Osteocyte (in vitro differentiated cells): ENCODE data around the gene ZC3HAV1L. TPM values are rescaled to one million over a fixed set of nuclear protein-coding genes. Genes with fewer than 3 reads are reported as not detected.
"Not testable (repeated sequence)": the region's sequence is repeated elsewhere in the genome, so short reads cannot be mapped to it uniquely, and the experiment has no call there.

Experiments used
- DNase-seq: peaks from one replicate; pipeline ENCODE4 v3.0.0; 2021; ENCODE audit warnings: mixed read lengths; ENCODE audit not compliant: unreplicated experiment; ENCODE audit errors: extremely low spot score
- H3K27ac Mint-ChIP-seq: one replicate; pipeline ENCODE4 v1.8.0; 2021; ENCODE audit warnings: mild to moderate bottlenecking, mixed read lengths; ENCODE audit not compliant: unreplicated experiment
- H3K27me3 Mint-ChIP-seq: one replicate; pipeline ENCODE4 v1.8.0; 2021; ENCODE audit warnings: mixed read lengths; ENCODE audit not compliant: unreplicated experiment
- H3K36me3 Mint-ChIP-seq: one replicate; pipeline ENCODE4 v1.8.0; 2021; ENCODE audit warnings: mixed read lengths; ENCODE audit not compliant: unreplicated experiment
- H3K4me1 Mint-ChIP-seq: one replicate; pipeline ENCODE4 v1.8.0; 2021; ENCODE audit warnings: mixed read lengths; ENCODE audit not compliant: unreplicated experiment
- H3K4me3 Mint-ChIP-seq: one replicate; pipeline ENCODE4 v1.8.0; 2021; ENCODE audit warnings: mild to moderate bottlenecking, moderate library complexity, mixed read lengths; ENCODE audit not compliant: unreplicated experiment
- H3K9me3 Mint-ChIP-seq: one replicate; pipeline ENCODE4 v1.8.0; 2021; ENCODE audit warnings: mixed read lengths; ENCODE audit not compliant: unreplicated experiment
- CTCF ChIP-seq: fragments of 200-600 bp; sonication (generic); IDR thresholded peaks from 2 replicates; pipeline ENCODE4 v1.5.0; 2021; ENCODE audit warnings: antibody characterized with exemption, mild to moderate bottlenecking, moderate library complexity
- total RNA-seq: library from RNA; stranded (reverse); gene quantifications from 2 replicates; pipeline ENCODE4 v1.2.1, GENCODE V29; 2021

ZC3HAV1L gene
- total RNA-seq, 1 donor from 2014 or later, result not detected

DNA sequence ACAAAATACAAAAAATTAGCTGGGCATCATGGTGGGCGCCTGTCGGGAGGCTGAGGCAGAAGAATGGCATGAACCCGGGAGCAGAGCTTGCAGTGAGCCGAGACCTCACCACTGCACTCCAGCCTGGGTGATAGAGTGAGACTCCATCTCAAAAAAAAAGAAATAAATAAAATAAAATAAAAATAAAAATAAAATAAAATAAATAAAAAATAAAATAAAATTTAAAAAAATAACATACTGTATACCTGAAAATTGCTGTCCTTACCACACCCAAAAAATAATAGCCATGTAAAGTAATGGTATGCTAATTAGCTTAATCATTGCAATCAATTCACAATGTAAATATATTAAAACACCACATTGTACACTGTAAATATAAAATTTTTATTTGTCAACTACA, 3.4 kb downstream of the ZC3HAV1L start:
- DNase-seq, result no peak
- Mint-ChIP-seq H3K9me3 (no peaks in the 10 kb centered on the region), H3K27me3 (peaks cover under 1% of the 10 kb centered on the region), H3K27ac (no peak overlapping the region), H3K36me3 (no peaks in the 10 kb centered on the region), H3K4me1 (no peaks in the 10 kb centered on the region), H3K4me3 (no peak overlapping the region)
- no peak for TF ChIP-seq CTCF

GRCh38 chr7:139029353-139029752, 6.5 kb downstream of the ZC3HAV1L start:
- Mint-ChIP-seq H3K4me3 (no peak overlapping the region), H3K9me3 (no peaks in the 10 kb centered on the region), H3K4me1 (peaks cover 5% of the 10 kb centered on the region), H3K27me3 (no peaks in the 10 kb centered on the region), H3K27ac (no peak overlapping the region), H3K36me3 (no peaks in the 10 kb centered on the region)
- no peak for TF ChIP-seq CTCF
- no peak for DNase-seq

DNA sequence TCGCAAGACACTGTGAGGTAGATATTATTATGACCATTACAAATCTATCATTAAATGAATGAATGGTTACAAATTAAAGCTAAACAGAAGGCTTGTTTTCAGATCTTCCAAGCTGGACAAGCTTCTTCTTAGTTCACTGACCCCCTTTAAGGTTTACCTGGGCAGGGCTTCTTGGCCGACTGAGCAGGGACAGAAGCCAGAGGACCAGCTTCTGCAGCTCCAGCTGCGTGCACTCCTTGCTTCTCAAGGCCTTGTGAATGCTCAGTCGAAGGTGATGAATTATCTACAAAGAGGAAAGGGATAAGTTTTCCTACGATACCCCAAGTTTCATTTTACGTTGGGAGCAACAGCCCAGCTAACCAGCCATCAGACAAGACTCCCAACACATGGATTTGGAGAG, 9.3 kb downstream of the ZC3HAV1L start:
- Mint-ChIP-seq H3K36me3 (no peaks in the 10 kb centered on the region), H3K4me3 (no peak overlapping the region)

GRCh38 chr7:139025861-139026260, 10.0 kb downstream of the ZC3HAV1L start:
- H3K27me3 Mint-ChIP-seq, H3K36me3 Mint-ChIP-seq, H3K4me3 Mint-ChIP-seq: not testable (repeated sequence)

More for the DNA sequence above, 9.3 kb downstream of the ZC3HAV1L start:
- no peak for DNase-seq
- Mint-ChIP-seq H3K9me3 (no peaks in the 10 kb centered on the region), H3K27ac (no peak overlapping the region), H3K4me1 (peaks cover 30% of the 10 kb centered on the region), H3K27me3 (no peaks in the 10 kb centered on the region)
- TF ChIP-seq CTCF, result no peak

GRCh38 chr7:139023076-139023475, 12.8 kb downstream of the ZC3HAV1L start:
- no peak for DNase-seq
- Mint-ChIP-seq H3K27me3 (no peaks in the 10 kb centered on the region), H3K4me1 (peaks cover 37% of the 10 kb centered on the region), H3K27ac (peak overlapping the region; percentile 76), H3K36me3 (no peaks in the 10 kb centered on the region), H3K4me3 (no peak overlapping the region), H3K9me3 (no peaks in the 10 kb centered on the region)
- TF ChIP-seq CTCF, result no peak

More at GRCh38 chr7:139025861-139026260, 10.0 kb downstream of the ZC3HAV1L start:
- H3K4me1 Mint-ChIP-seq, result peaks cover 35% of the 10 kb centered on the region
- DNase-seq, H3K27ac Mint-ChIP-seq, H3K9me3 Mint-ChIP-seq: not testable (repeated sequence)

DNA sequence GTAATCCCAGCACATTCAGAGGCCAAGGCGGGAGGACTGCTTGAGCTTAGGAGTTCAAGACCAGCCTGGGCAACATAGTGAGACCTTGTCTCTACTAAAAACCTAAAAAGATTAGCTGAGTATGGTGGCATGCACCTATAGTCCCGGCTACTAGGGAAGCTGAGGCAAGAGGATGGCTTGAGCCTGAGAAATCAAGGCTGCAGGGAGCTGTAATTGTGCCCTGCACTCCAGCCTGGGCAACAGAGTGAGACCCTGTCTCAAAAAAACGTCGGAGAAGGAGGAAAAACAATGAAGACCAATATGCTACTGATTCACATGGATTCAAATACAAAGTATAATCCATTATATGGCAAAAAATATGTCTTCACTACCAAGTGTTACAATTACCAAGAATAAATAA, 13.6 kb downstream of the ZC3HAV1L start:
- Mint-ChIP-seq H3K4me3 (no peak overlapping the region), H3K27ac (peak overlapping the region; percentile 76)
- no peak for TF ChIP-seq CTCF

More for the DNA sequence above, 13.6 kb downstream of the ZC3HAV1L start:
- Mint-ChIP-seq H3K9me3 (no peaks in the 10 kb centered on the region), H3K4me1 (peaks cover 41% of the 10 kb centered on the region), H3K27me3 (no peaks in the 10 kb centered on the region), H3K36me3 (no peaks in the 10 kb centered on the region)
- DNase-seq, result no peak
